H1 (cell line): ENCODE measurements around the gene PRRX1. TPM values are rescaled to one million over a fixed set of nuclear protein-coding genes. Genes with fewer than 3 reads are reported as not detected.

Experiments
- CTCF ChIA-PET: fragments of 300-600 bp; sonication (Branson Sonifier 250); formaldehyde crosslinking; loops from one replicate; lab custom pipeline; 2021; ENCODE audit not compliant: partially characterized antibody; lab: Charles Lee
- POLR2A ChIA-PET: fragments of 300-600 bp; sonication (Branson Sonifier 250); formaldehyde crosslinking; loops from one replicate; lab custom pipeline; 2021; ENCODE audit warnings: inconsistent platforms; ENCODE audit not compliant: partially characterized antibody; lab: Charles Lee
- DNase-seq, 2 experiments: peaks; one replicate each; pipeline versions ENCODE4 v3.0.0 to v3.0.0-alpha.2; 2010 to 2022; ENCODE audit warnings: low spot score in 2 of 2, low read depth in 1 of 2, mixed read lengths in 1 of 2
- FAIRE-seq: peaks from 2 replicates; lab custom pipeline; 2011; peaks lifted over from hg19 to GRCh38; lab: Jason Lieb, UNC
- H2AFZ ChIP-seq: 2 replicates; pipeline ENCODE4 v1.8.1; 2012; ENCODE audit warnings: low read length, inconsistent platforms
- H2AK5ac ChIP-seq: 2 replicates; pipeline ENCODE4 v1.6.1; 2013; ENCODE audit warnings: low read depth, low read length
- H2BK120ac ChIP-seq: replicated peaks from 2 replicates; pipeline ENCODE3; 2013; ENCODE audit warnings: low read depth, low read length, inconsistent platforms
- H2BK12ac ChIP-seq: 2 replicates; pipeline ENCODE4 v1.6.1; 2013; ENCODE audit warnings: low read depth, low read length
- H2BK15ac ChIP-seq: 2 replicates; pipeline ENCODE4 v1.6.1; 2013; ENCODE audit warnings: low read length
- H2BK20ac ChIP-seq: 2 replicates; pipeline ENCODE4 v1.6.1; 2013; ENCODE audit warnings: low read length
- H2BK5ac ChIP-seq: 2 replicates; pipeline ENCODE4 v1.6.1; 2013; ENCODE audit warnings: low read depth, low read length
- H3K14ac ChIP-seq: 2 replicates; pipeline ENCODE4 v1.6.1; 2013; ENCODE audit warnings: inconsistent platforms; ENCODE audit not compliant: insufficient read length
- H3K18ac ChIP-seq: 2 replicates; pipeline ENCODE4 v1.6.1; 2013; ENCODE audit warnings: low read length; ENCODE audit errors: extremely low read depth
- H3K23ac ChIP-seq: 2 replicates; pipeline ENCODE4 v1.6.1; 2013; ENCODE audit warnings: inconsistent platforms; ENCODE audit not compliant: insufficient read length
- H3K23me2 ChIP-seq: 2 replicates; pipeline ENCODE4 v1.6.1; 2013; ENCODE audit warnings: low read depth, low read length
- H3K27ac ChIP-seq: 2 replicates; pipeline ENCODE4 v1.6.1; 2011; ENCODE audit warnings: low read depth, low read length, inconsistent platforms
- H3K27me3 ChIP-seq, 4 experiments: replicated peaks in 1 of 4; 1 replicate in 1 of 4; 2 replicates in 3 of 4; pipeline versions ENCODE4 v1.6.1 to v1.8.1; 2011 to 2013; ENCODE audit warnings: low read length in 3 of 4, mild to moderate bottlenecking in 3 of 4, inconsistent platforms in 2 of 4, mixed read lengths in 2 of 4, moderate library complexity in 1 of 4; ENCODE audit not compliant: control insufficient read depth in 3 of 4, insufficient read depth in 3 of 4; ENCODE audit errors: extremely low read depth in 1 of 4
- H3K36me3 ChIP-seq, 4 experiments: 2 replicates each; pipeline versions ENCODE4 v1.6.1 to v1.8.1; 2011 to 2013; ENCODE audit warnings: mild to moderate bottlenecking in 4 of 4, low read length in 3 of 4, moderate library complexity in 2 of 4, control low read depth in 1 of 4, inconsistent platforms in 1 of 4; ENCODE audit not compliant: insufficient read depth in 4 of 4, control insufficient read depth in 2 of 4
- H3K4ac ChIP-seq: replicated peaks from 2 replicates; pipeline ENCODE3; 2013; ENCODE audit warnings: low read length, low read depth, mixed read lengths, inconsistent platforms; ENCODE audit not compliant: insufficient read length
- H3K4me1 ChIP-seq, 4 experiments: replicated peaks in 1 of 4; 1 replicate in 1 of 4; 2 replicates in 3 of 4; pipeline versions ENCODE4 v1.6.1 to v1.8.1; 2011 to 2013; ENCODE audit warnings: low read length in 3 of 4, inconsistent platforms in 2 of 4, mixed read lengths in 1 of 4; ENCODE audit not compliant: insufficient read depth in 4 of 4, control insufficient read depth in 3 of 4
- H3K4me2 ChIP-seq, 2 experiments: 2 replicates each; pipeline versions ENCODE4 v1.6.1 to v1.8.1; 2011 to 2013; ENCODE audit warnings: low read depth in 2 of 2, low read length in 2 of 2, control low read depth in 1 of 2, inconsistent platforms in 1 of 2, mild to moderate bottlenecking in 1 of 2; ENCODE audit not compliant: insufficient read depth in 1 of 2
- H3K4me3 ChIP-seq, 4 experiments: fragments of 200-600, 300-600 bp in 1 of 4; sonication (generic), shearing (Covaris generic), sonication (Bioruptor Twin) in 1 of 4; 2 replicates each; pipeline versions ENCODE4 v1.5.1 to v1.8.1; 2011 to 2016; ENCODE audit warnings: low read length in 4 of 4, low read depth in 3 of 4, control low read depth in 2 of 4, inconsistent platforms in 2 of 4, mild to moderate bottlenecking in 2 of 4, mixed read lengths in 1 of 4, moderate library complexity in 1 of 4; ENCODE audit not compliant: insufficient read depth in 2 of 4; ENCODE audit errors: extremely low read depth in 1 of 4
- H3K56ac ChIP-seq: replicated peaks from 2 replicates; pipeline ENCODE3; 2013; ENCODE audit warnings: low read depth, mild to moderate bottlenecking, mixed read lengths, low read length, inconsistent platforms; ENCODE audit not compliant: insufficient read length
- H3K79me1 ChIP-seq: 2 replicates; pipeline ENCODE4 v1.6.1; 2013; ENCODE audit warnings: low read depth, low read length, control low read depth
- H3K79me2 ChIP-seq, 2 experiments: 2 replicates each; pipeline versions ENCODE4 v1.6.1 to v1.8.1; 2012 to 2013; ENCODE audit warnings: low read length in 2 of 2, mild to moderate bottlenecking in 2 of 2, inconsistent platforms in 1 of 2; ENCODE audit not compliant: insufficient read depth in 2 of 2, control insufficient read depth in 1 of 2
- H3K9ac ChIP-seq, 4 experiments: replicated peaks in 1 of 4; 1 replicate in 1 of 4; 2 replicates in 3 of 4; pipeline versions ENCODE4 v1.6.1 to v1.8.1; 2011 to 2013; ENCODE audit warnings: low read depth in 3 of 4, low read length in 3 of 4, control low read depth in 2 of 4, mild to moderate bottlenecking in 2 of 4, moderate library complexity in 2 of 4, inconsistent platforms in 1 of 4; ENCODE audit errors: extremely low read depth in 1 of 4
- H3K9me3 ChIP-seq, 2 experiments: 2 replicates each; pipeline versions ENCODE4 v1.6.1 to v1.8.1; 2012 to 2013; ENCODE audit warnings: mild to moderate bottlenecking in 2 of 2, moderate library complexity in 2 of 2, control low read depth in 1 of 2, inconsistent platforms in 1 of 2, low read depth in 1 of 2, low read length in 1 of 2, mixed read lengths in 1 of 2; ENCODE audit not compliant: insufficient read depth in 2 of 2
- H4K20me1 ChIP-seq, 2 experiments: replicated peaks in 1 of 2; 2 replicates each; pipeline versions ENCODE3 to v1.8.1; 2011 to 2013; ENCODE audit warnings: inconsistent platforms in 2 of 2, low read length in 2 of 2, mild to moderate bottlenecking in 1 of 2; ENCODE audit not compliant: insufficient read depth in 2 of 2, control insufficient read depth in 1 of 2
- H4K5ac ChIP-seq: 2 replicates; pipeline ENCODE4 v1.6.1; 2013; ENCODE audit warnings: low read length, low read depth, mixed read lengths, inconsistent platforms; ENCODE audit not compliant: insufficient read length
- H4K8ac ChIP-seq: 2 replicates; pipeline ENCODE4 v1.8.0; 2013; ENCODE audit warnings: mild to moderate bottlenecking, moderate library complexity, low read length, inconsistent platforms; ENCODE audit not compliant: insufficient read depth; ENCODE audit errors: extremely low read depth
- H4K91ac ChIP-seq: replicated peaks from 2 replicates; pipeline ENCODE3; 2013; ENCODE audit warnings: low read length, mixed read lengths, inconsistent platforms; ENCODE audit not compliant: insufficient read length
- EZH2 ChIP-seq: fragments of 200-600 bp; sonication (generic); IDR thresholded peaks from 2 replicates; pipeline ENCODE4 v1.7.1; 2012; ENCODE audit warnings: low read depth, mild to moderate bottlenecking, moderate library complexity, low read length, inconsistent platforms; ENCODE audit not compliant: severe bottlenecking
- RAD21 ChIP-seq, 2 experiments: IDR thresholded peaks in 1 of 2; conservative IDR thresholded peaks in 1 of 2; 2 replicates each; pipeline ENCODE4 v1.6.1; 2011; ENCODE audit warnings: low read depth in 2 of 2, low read length in 2 of 2, improper control_type of control experiment in 1 of 2, inconsistent platforms in 1 of 2, mild to moderate bottlenecking in 1 of 2, moderate library complexity in 1 of 2
- WGBS, 2 experiments: shearing (Covaris generic) in 1 of 2; methylation state at CpG; one replicate each; pipeline versions ENCODE4 v1.1.6 to v1.1.7; 2013 to 2015; ENCODE audit warnings: low lambda C conversion rate in 2 of 2, mixed read lengths in 2 of 2, inconsistent platforms in 1 of 2, low coverage in 1 of 2, missing lambda C conversion rate in 1 of 2; ENCODE audit not compliant: insufficient replicate concordance in 2 of 2, insufficient coverage in 1 of 2, insufficient read length in 1 of 2; ENCODE audit errors: extremely low coverage in 1 of 2, missing lambda C conversion rate in 1 of 2; 5-methylcytosine and 5-hydroxymethylcytosine counted together
- polyA plus RNA-seq, 7 experiments: library from polyadenylated mRNA; depleted of rRNA in 3 of 7; stranded (reverse) in 5 of 7; unstranded in 2 of 7; fragments of >200 nt in 5 of 7; fragments of 200-250 nt in 2 of 7; gene quantifications; 1 replicate in 5 of 7; 2 replicates in 1 of 7; 4 replicates in 1 of 7; pipeline versions ENCODE4 v1.2.1 to v1.2.3, GENCODE V29; 2011 to 2013; ENCODE audit warnings: missing spikeins in 2 of 7, mixed read lengths in 2 of 7
- total RNA-seq: library from RNA; stranded (reverse); fragmentation: NEBNext Ultra II Directional; extraction: Animal tissue kit (Norgen Biotek cat#: 25700); gene quantifications from 2 replicates; pipeline ENCODE4 v1.2.1, GENCODE V29; 2021
- TF ChIP-seq, protein P1 (sequence below): IDR thresholded peaks from 2 replicates; pipeline ENCODE4 v1.6.1; 2012; ENCODE audit warnings: inconsistent platforms

PRRX1 gene
- total and polyA plus RNA-seq, 2 of the 8 experiments (the other 6 are each of a cell fraction or from before 2014, with no cell fraction given): not detected

DNA sequence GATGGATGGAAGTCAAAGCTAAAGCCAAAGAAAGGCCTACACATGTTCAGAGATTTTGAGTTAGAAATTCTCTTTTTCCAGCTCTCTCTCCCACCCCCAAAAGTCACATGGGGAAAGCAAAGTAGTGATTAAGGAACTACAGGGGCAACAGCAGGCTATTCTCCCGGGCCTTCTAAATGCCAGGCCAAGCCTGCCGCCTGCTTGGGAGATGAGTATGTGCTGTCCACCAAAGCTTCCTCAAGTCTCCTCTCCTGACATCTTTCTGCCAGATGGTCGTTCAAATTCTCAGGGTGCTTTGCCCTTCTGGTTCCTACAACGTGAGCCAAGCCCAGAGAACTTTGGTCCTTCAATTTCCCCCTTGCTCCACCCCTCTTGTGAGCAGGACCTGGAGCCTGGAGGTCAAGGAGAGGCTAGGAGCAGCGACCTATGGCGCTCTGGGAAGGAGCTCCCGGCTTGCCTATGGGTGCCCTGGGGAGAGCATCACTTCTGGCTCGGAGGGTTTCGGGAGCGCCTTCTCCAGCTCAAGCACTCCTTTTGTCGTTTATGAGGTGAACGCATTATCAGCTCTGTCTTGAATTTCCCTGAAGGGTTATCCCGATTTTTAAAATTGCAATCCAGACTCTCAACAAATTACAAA is 4.4 kb upstream of the PRRX1 start:
- Histone ChIP-seq H3K18ac (no peak overlapping the region), H2BK5ac (no peak overlapping the region), H2BK120ac (no peak overlapping the region), H3K4ac (no peak overlapping the region), H2AK5ac (no peak overlapping the region), H2BK20ac (no peak overlapping the region), H3K27ac (no peak overlapping the region), H3K56ac (no peak overlapping the region), H3K79me2 (no peaks in the 10 kb centered on the region), H4K8ac (no peak overlapping the region), H3K27me3 (peaks cover 35 to 66% (median 57%) of the 10 kb centered on the region in 4 experiments), H3K4me3 (peak overlapping the region in 1 of 4 experiments; percentile 66; a peak in 2 of 8 replicates), H3K4me1 (peaks cover 13 to 25% (median 20%) of the 10 kb centered on the region in 4 experiments), H4K5ac (no peak overlapping the region), H4K91ac (no peak overlapping the region), H3K14ac (no peak overlapping the region), H2BK15ac (no peak overlapping the region), H2AFZ (no peak overlapping the region)
- ChIA-PET POLR2A (no interaction called here), CTCF (interaction anchor here (0.6 to 5.4 kb wide), 9 partner anchors 9 to 559 kb away, joined by 3 to 24 read pairs (median 4); no protein-coding TSS in a partner anchor)
- 25% methylated on average over 13 of the region's 13 CpGs; no CpG with 5 or more reads in 1 of the 2 experiments for WGBS, 2 experiments
- DNase-seq: no peak
- TF ChIP-seq, protein P1, sequence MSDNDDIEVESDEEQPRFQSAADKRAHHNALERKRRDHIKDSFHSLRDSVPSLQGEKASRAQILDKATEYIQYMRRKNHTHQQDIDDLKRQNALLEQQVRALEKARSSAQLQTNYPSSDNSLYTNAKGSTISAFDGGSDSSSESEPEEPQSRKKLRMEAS: no peak
- peak in 1 of 2 experiments; percentile 24; a peak in 1 of 4 replicates for TF ChIP-seq RAD21 (IDR thresholded peaks at IDR 0.05 in 1 of 2, conservative IDR thresholded peaks at IDR 0.05 in 1 of 2; ENCODE audit: low read depth in 2 of 2, low read length in 2 of 2)
- peak; percentile 60 for TF ChIP-seq EZH2
- TF ChIP-seq, all 59 proteins: peak for 2
- Histone ChIP-seq H2BK12ac (no peak overlapping the region), H3K4me2 (peak overlapping the region; percentile 67 to 91; a peak in 3 of 4 replicates), H3K79me1 (no peaks in the 10 kb centered on the region), H4K20me1 (peaks cover 1 to 2% of the 10 kb centered on the region in 2 experiments), H3K23ac (no peak overlapping the region), H3K36me3 (no peaks in the 10 kb centered on the region), H3K9me3 (no peaks in the 10 kb centered on the region), H3K23me2 (peaks cover 12% of the 10 kb centered on the region), H3K9ac (no peak overlapping the region)
- FAIRE-seq: no peak
